Medulla oblongata (tissue), 1 donor: ENCODE results near the gene ATP5IF1.

Source experiments
- DNase-seq: peaks from one replicate; pipeline ENCODE4 v3.0.0-alpha.2; 2015; ENCODE audit errors: extremely low spot score

The ATP5IF1 gene

GRCh38 chr1:28236656-28237322 lies 865 bp downstream of the ATP5IF1 start:
- DNase-seq: peak; percentile 14

- DNase-seq: no peak
These were observed 3.1 kb downstream of the ATP5IF1 start for GRCh38 chr1:28239004-28239403.

- DNase-seq: no peak
These were observed 4.1 kb downstream of the ATP5IF1 start for GRCh38 chr1:28240024-28240423.

GRCh38 chr1:28241638-28242241 lies 5.8 kb downstream of the ATP5IF1 start:
- DNase-seq: no peak

- DNase-seq: no peak
These were observed 7.9 kb downstream of the ATP5IF1 start for GRCh38 chr1:28243685-28244311.

GRCh38 chr1:28244549-28245251 lies 8.8 kb downstream of the ATP5IF1 start:
- DNase-seq: no peak

- DNase-seq: peak; percentile 28
These were observed 10.5 kb downstream of the ATP5IF1 start for GRCh38 chr1:28246427-28246832.

GRCh38 chr1:28247612-28248272 lies 11.8 kb downstream of the ATP5IF1 start:
- no peak for DNase-seq

GRCh38 chr1:28248273-28249012 lies 12.5 kb downstream of the ATP5IF1 start:
- peak; percentile 92 for DNase-seq

GRCh38 chr1:28249013-28249865 lies 13.3 kb downstream of the ATP5IF1 start:
- DNase-seq: peak; percentile 33

GRCh38 chr1:28249866-28250295 lies 14.0 kb downstream of the ATP5IF1 start:
- no peak for DNase-seq

- DNase-seq: no peak
These were observed 20.4 kb downstream of the ATP5IF1 start for GRCh38 chr1:28256197-28256827.

- DNase-seq: no peak
These were observed 21.8 kb downstream of the ATP5IF1 start for GRCh38 chr1:28257736-28258135.

GRCh38 chr1:28258628-28259251 lies 22.8 kb downstream of the ATP5IF1 start:
- DNase-seq: peak; percentile 11

GRCh38 chr1:28259252-28259933 lies 23.5 kb downstream of the ATP5IF1 start, which contains the start of gene SESN2:
SESN2 (plus strand) TSS chr1:28259518; CDS start chr1:28259848, 330 bp downstream.
- DNase-seq: peak; percentile 99

- DNase-seq: peak; percentile 51
These were observed 24.2 kb downstream of the ATP5IF1 start for GRCh38 chr1:28259934-28260802.

- no peak for DNase-seq
These were observed 24.9 kb downstream of the ATP5IF1 start for GRCh38 chr1:28260803-28261174.

GRCh38 chr1:28264897-28265296 lies 29.0 kb downstream of the ATP5IF1 start:
- DNase-seq: no peak
